Measurements from ENCODE around the gene TEX14.

The TEX14 gene

GRCh38 chr17:58631523-58632323 is 60.1 kb downstream of the TEX14 start:
- no peaks in the 10 kb centered on the region for H3K27me3 ChIP-seq (ENCODE audit: insufficient read depth, low read length)
- H3K4me1 ChIP-seq (ENCODE audit: control insufficient read depth, insufficient read depth, low read length, unreplicated experiment): peaks cover 11% of the 10 kb centered on the region
- H3K4me3 ChIP-seq (ENCODE audit: low read depth, low read length): peak overlapping the region; percentile 72
- no peaks in the 10 kb centered on the region for H3K36me3 ChIP-seq (ENCODE audit: insufficient read depth, low read length)
- peak overlapping the region; percentile 94 for H3K27ac ChIP-seq (ENCODE audit: low read depth, low read length)
- H3K79me2 ChIP-seq (ENCODE audit: control insufficient read depth, insufficient read depth, low read length, unreplicated experiment): no peaks in the 10 kb centered on the region
- peak overlapping the region; percentile 47 for H2AFZ ChIP-seq (ENCODE audit: low read length, unreplicated experiment)

- H3K4me3 ChIP-seq (ENCODE audit: low read depth, low read length): peak overlapping the region; percentile 22; the same call in 1 of the 2 replicates
- no peaks in the 10 kb centered on the region for H3K79me2 ChIP-seq (ENCODE audit: control insufficient read depth, insufficient read depth, low read length, unreplicated experiment)
- H3K27ac ChIP-seq (ENCODE audit: low read depth, low read length): peak overlapping the region; percentile 43
- no peaks in the 10 kb centered on the region for H3K27me3 ChIP-seq (ENCODE audit: insufficient read depth, low read length)
- H3K4me1 ChIP-seq (ENCODE audit: control insufficient read depth, insufficient read depth, low read length, unreplicated experiment): peaks cover 11% of the 10 kb centered on the region
- H2AFZ ChIP-seq (ENCODE audit: low read length, unreplicated experiment): no peak overlapping the region
- no peaks in the 10 kb centered on the region for H3K36me3 ChIP-seq (ENCODE audit: insufficient read depth, low read length)
Measured at GRCh38 chr17:58630883-58631522, 60.8 kb downstream of the TEX14 start.

GRCh38 chr17:58626905-58627304 is 64.9 kb downstream of the TEX14 start:
- H3K36me3 ChIP-seq (ENCODE audit: insufficient read depth, low read length): no peaks in the 10 kb centered on the region
- H3K27me3 ChIP-seq (ENCODE audit: insufficient read depth, low read length): peaks cover 3% of the 10 kb centered on the region; the same call in 1 of the 2 replicates
- H3K79me2 ChIP-seq (ENCODE audit: control insufficient read depth, insufficient read depth, low read length, unreplicated experiment): no peaks in the 10 kb centered on the region
- H3K4me1 ChIP-seq (ENCODE audit: control insufficient read depth, insufficient read depth, low read length, unreplicated experiment): peaks cover 6% of the 10 kb centered on the region
- no peak overlapping the region for H3K4me3 ChIP-seq (ENCODE audit: low read depth, low read length)
- no peak overlapping the region for H2AFZ ChIP-seq (ENCODE audit: low read length, unreplicated experiment)
- no peak overlapping the region for H3K27ac ChIP-seq (ENCODE audit: low read depth, low read length)

- H3K79me2 ChIP-seq (ENCODE audit: control insufficient read depth, insufficient read depth, low read length, unreplicated experiment): no peaks in the 10 kb centered on the region
- H3K4me1 ChIP-seq (ENCODE audit: control insufficient read depth, insufficient read depth, low read length, unreplicated experiment): no peaks in the 10 kb centered on the region
- H3K27me3 ChIP-seq (ENCODE audit: insufficient read depth, low read length): peaks cover 13% of the 10 kb centered on the region; the same call in 1 of the 2 replicates
- H3K36me3 ChIP-seq (ENCODE audit: insufficient read depth, low read length): no peaks in the 10 kb centered on the region
- H3K27ac ChIP-seq (ENCODE audit: low read depth, low read length): no peak overlapping the region
- no peak overlapping the region for H2AFZ ChIP-seq (ENCODE audit: low read length, unreplicated experiment)
- H3K4me3 ChIP-seq (ENCODE audit: low read depth, low read length): no peak overlapping the region
Measured at GRCh38 chr17:58624751-58625150, 67.1 kb downstream of the TEX14 start.

- Histone ChIP-seq H3K36me3 (ENCODE audit: insufficient read depth, low read length) (no peaks in the 10 kb centered on the region), H3K4me3 (ENCODE audit: low read depth, low read length) (no peak overlapping the region), H2AFZ (ENCODE audit: low read length, unreplicated experiment) (no peak overlapping the region), H3K27ac (ENCODE audit: low read depth, low read length) (no peak overlapping the region), H3K27me3 (ENCODE audit: insufficient read depth, low read length) (peaks cover 13% of the 10 kb centered on the region; the same call in 1 of the 2 replicates), H3K4me1 (ENCODE audit: control insufficient read depth, insufficient read depth, low read length, unreplicated experiment) (no peaks in the 10 kb centered on the region), H3K79me2 (ENCODE audit: control insufficient read depth, insufficient read depth, low read length, unreplicated experiment) (no peaks in the 10 kb centered on the region)
Measured at GRCh38 chr17:58621174-58621573, 70.7 kb downstream of the TEX14 start.

- no peak overlapping the region for H3K27ac ChIP-seq (ENCODE audit: low read depth, low read length)
- no peaks in the 10 kb centered on the region for H3K4me1 ChIP-seq (ENCODE audit: control insufficient read depth, insufficient read depth, low read length, unreplicated experiment)
- H3K27me3 ChIP-seq (ENCODE audit: insufficient read depth, low read length): peaks cover 12% of the 10 kb centered on the region; the same call in 1 of the 2 replicates
- H2AFZ ChIP-seq (ENCODE audit: low read length, unreplicated experiment): no peak overlapping the region
- no peaks in the 10 kb centered on the region for H3K79me2 ChIP-seq (ENCODE audit: control insufficient read depth, insufficient read depth, low read length, unreplicated experiment)
- H3K4me3 ChIP-seq (ENCODE audit: low read depth, low read length): no peak overlapping the region
- H3K36me3 ChIP-seq (ENCODE audit: insufficient read depth, low read length): no peaks in the 10 kb centered on the region
Measured at GRCh38 chr17:58618336-58618735, 73.5 kb downstream of the TEX14 start.

- Histone ChIP-seq H3K36me3 (ENCODE audit: insufficient read depth, low read length) (no peaks in the 10 kb centered on the region), H2AFZ (ENCODE audit: low read length, unreplicated experiment) (no peak overlapping the region), H3K79me2 (ENCODE audit: control insufficient read depth, insufficient read depth, low read length, unreplicated experiment) (no peaks in the 10 kb centered on the region), H3K4me1 (ENCODE audit: control insufficient read depth, insufficient read depth, low read length, unreplicated experiment) (no peaks in the 10 kb centered on the region), H3K27me3 (ENCODE audit: insufficient read depth, low read length) (peaks cover 10% of the 10 kb centered on the region; the same call in 1 of the 2 replicates), H3K27ac (ENCODE audit: low read depth, low read length) (no peak overlapping the region), H3K4me3 (ENCODE audit: low read depth, low read length) (no peak overlapping the region)
Measured at GRCh38 chr17:58617563-58617962, 74.3 kb downstream of the TEX14 start.

GRCh38 chr17:58615768-58616659 is 75.8 kb downstream of the TEX14 start:
- no peak overlapping the region for H3K27ac ChIP-seq (ENCODE audit: low read depth, low read length)
- H3K4me3 ChIP-seq (ENCODE audit: low read depth, low read length): no peak overlapping the region
- no peaks in the 10 kb centered on the region for H3K36me3 ChIP-seq (ENCODE audit: insufficient read depth, low read length)
- no peak overlapping the region for H2AFZ ChIP-seq (ENCODE audit: low read length, unreplicated experiment)
- H3K79me2 ChIP-seq (ENCODE audit: control insufficient read depth, insufficient read depth, low read length, unreplicated experiment): no peaks in the 10 kb centered on the region
- no peaks in the 10 kb centered on the region for H3K4me1 ChIP-seq (ENCODE audit: control insufficient read depth, insufficient read depth, low read length, unreplicated experiment)
- H3K27me3 ChIP-seq (ENCODE audit: insufficient read depth, low read length): peaks cover 1% of the 10 kb centered on the region; the same call in 1 of the 2 replicates

GRCh38 chr17:58614859-58615459 is 76.9 kb downstream of the TEX14 start:
- no peaks in the 10 kb centered on the region for H3K79me2 ChIP-seq (ENCODE audit: control insufficient read depth, insufficient read depth, low read length, unreplicated experiment)
- H3K27me3 ChIP-seq (ENCODE audit: insufficient read depth, low read length): no peaks in the 10 kb centered on the region
- no peak overlapping the region for H2AFZ ChIP-seq (ENCODE audit: low read length, unreplicated experiment)
- H3K36me3 ChIP-seq (ENCODE audit: insufficient read depth, low read length): no peaks in the 10 kb centered on the region
- no peak overlapping the region for H3K27ac ChIP-seq (ENCODE audit: low read depth, low read length)
- H3K4me3 ChIP-seq (ENCODE audit: low read depth, low read length): no peak overlapping the region
- no peaks in the 10 kb centered on the region for H3K4me1 ChIP-seq (ENCODE audit: control insufficient read depth, insufficient read depth, low read length, unreplicated experiment)

GRCh38 chr17:58611331-58611730 is 80.5 kb downstream of the TEX14 start:
- no peak overlapping the region for H3K27ac ChIP-seq (ENCODE audit: low read depth, low read length)
- H3K4me3 ChIP-seq (ENCODE audit: low read depth, low read length): no peak overlapping the region
- H3K36me3 ChIP-seq (ENCODE audit: insufficient read depth, low read length): no peaks in the 10 kb centered on the region
- H3K4me1 ChIP-seq (ENCODE audit: control insufficient read depth, insufficient read depth, low read length, unreplicated experiment): no peaks in the 10 kb centered on the region
- H2AFZ ChIP-seq (ENCODE audit: low read length, unreplicated experiment): no peak overlapping the region
- no peaks in the 10 kb centered on the region for H3K27me3 ChIP-seq (ENCODE audit: insufficient read depth, low read length)
- H3K79me2 ChIP-seq (ENCODE audit: control insufficient read depth, insufficient read depth, low read length, unreplicated experiment): no peaks in the 10 kb centered on the region
